Measurements from ENCODE around the gene TOLLIP. TPM values are rescaled to one million over a fixed set of nuclear protein-coding genes. Genes with fewer than 3 reads are reported as not detected.
A peak's percentile ranks its signal among the peaks of the same experiment; 100 is the strongest.

TOLLIP gene
- total and polyA plus RNA-seq, 2 of the 8 experiments (the other 6 are each of a cell fraction or from before 2014, with no cell fraction given), result 23.7 to 34.7 TPM

DNA sequence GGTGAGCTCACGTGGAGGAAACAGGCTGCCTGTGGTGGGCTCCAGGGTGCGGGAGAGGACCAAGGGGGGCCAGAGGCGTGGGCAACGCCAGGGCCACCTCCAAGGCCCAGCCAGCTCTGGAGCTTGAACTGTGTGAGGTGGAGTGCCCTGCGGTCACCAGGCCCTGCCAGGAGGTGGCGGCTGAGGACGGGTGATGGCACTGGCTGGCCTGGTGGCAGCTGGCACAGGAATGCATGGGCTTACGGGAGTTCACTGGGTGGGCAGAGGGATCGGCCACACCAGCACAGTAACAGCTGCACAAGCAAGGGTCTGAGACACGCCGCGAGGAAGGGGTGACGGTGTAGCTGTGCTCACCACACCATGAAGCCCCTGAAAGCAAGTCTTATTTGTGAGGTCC lies 15.8 kb downstream of the TOLLIP start:
- Histone ChIP-seq H3K4me2 (ENCODE audit: insufficient read depth in 1 of 2, low read depth in 2 of 2, low read length in 2 of 2) (no peak overlapping the region), H2BK120ac (replicated peaks; ENCODE audit: low read depth, low read length) (no peak overlapping the region), H2BK20ac (ENCODE audit: low read length) (no peak overlapping the region), H3K23me2 (ENCODE audit: low read depth, low read length) (no peaks in the 10 kb centered on the region), H3K79me1 (ENCODE audit: low read depth, low read length) (peaks cover 7% of the 10 kb centered on the region), H3K27ac (ENCODE audit: low read depth, low read length) (no peak overlapping the region), H3K4me1 (replicated peaks in 1 of 4; ENCODE audit: control insufficient read depth in 3 of 4, insufficient read depth in 4 of 4, low read length in 3 of 4) (no peaks in the 10 kb centered on the region), H3K36me3 (ENCODE audit: control insufficient read depth in 2 of 4, insufficient read depth in 4 of 4, low read length in 3 of 4) (peaks cover 0 to 20% (median 3%) of the 10 kb centered on the region in 4 experiments; a peak in 4 of 8 replicates), H3K79me2 (ENCODE audit: control insufficient read depth in 1 of 2, insufficient read depth in 2 of 2, low read length in 2 of 2) (peaks cover 0 to 17% of the 10 kb centered on the region in 2 experiments; a peak in 3 of 4 replicates), H3K18ac (ENCODE audit: extremely low read depth, low read length) (no peak overlapping the region), H2BK12ac (ENCODE audit: low read depth, low read length) (no peak overlapping the region), H3K56ac (replicated peaks; ENCODE audit: insufficient read length, low read depth, low read length) (no peak overlapping the region), H3K14ac (ENCODE audit: insufficient read length) (no peak overlapping the region), H3K27me3 (replicated peaks in 1 of 4; ENCODE audit: control insufficient read depth in 3 of 4, extremely low read depth in 1 of 4, insufficient read depth in 3 of 4, low read length in 3 of 4) (no peaks in the 10 kb centered on the region), H4K20me1 (replicated peaks in 1 of 2; ENCODE audit: control insufficient read depth in 1 of 2, insufficient read depth in 2 of 2, low read length in 2 of 2) (peaks cover 11 to 18% of the 10 kb centered on the region in 2 experiments), H3K4ac (replicated peaks; ENCODE audit: insufficient read length, low read depth, low read length) (no peak overlapping the region), H3K9me3 (ENCODE audit: insufficient read depth in 2 of 2, low read depth in 1 of 2, low read length in 1 of 2) (peaks cover 0 to 5% of the 10 kb centered on the region in 2 experiments; a peak in 1 of 4 replicates), H4K8ac (ENCODE audit: extremely low read depth, insufficient read depth, low read length) (peak overlapping the region; percentile 25; the same call in 1 of the 2 replicates), H2AFZ (ENCODE audit: low read length) (no peak overlapping the region), H4K5ac (ENCODE audit: insufficient read length, low read depth, low read length) (no peak overlapping the region), H2BK15ac (ENCODE audit: low read length) (no peak overlapping the region), H3K9ac (replicated peaks in 1 of 4; ENCODE audit: extremely low read depth in 1 of 4, low read depth in 3 of 4, low read length in 3 of 4) (no peak overlapping the region), H3K23ac (ENCODE audit: insufficient read length) (no peak overlapping the region), H4K91ac (replicated peaks; ENCODE audit: insufficient read length, low read length) (no peak overlapping the region), H3K4me3 (ENCODE audit: extremely low read depth in 1 of 4, insufficient read depth in 2 of 4, low read depth in 3 of 4, low read length in 4 of 4) (no peak overlapping the region), H2AK5ac (ENCODE audit: low read depth, low read length) (no peak overlapping the region), H2BK5ac (ENCODE audit: low read depth, low read length) (no peak overlapping the region)
- ChIA-PET CTCF (ENCODE audit: partially characterized antibody) (interaction anchor here (0.5 to 3.2 kb wide), 7 partner anchors 9 to 222 kb away, joined by 3 to 18 read pairs (median 3); no protein-coding TSS in a partner anchor), POLR2A (ENCODE audit: partially characterized antibody) (interaction anchor here (0.5 kb wide), 1 partner anchor 26 kb away, joined by 3 read pairs; no protein-coding TSS in a partner anchor)
- FAIRE-seq, result no peak
- TF ChIP-seq CREB1 (IDR thresholded peaks at IDR 0.05), result no peak
- TF ChIP-seq TAF7 (optimal IDR thresholded peaks at IDR 0.05; ENCODE audit: borderline replicate concordance, low read depth, low read length), result no peak
- no peak for TF ChIP-seq MAFK (IDR thresholded peaks at IDR 0.05; ENCODE audit: low read depth, low read length)
- TF ChIP-seq, protein P1, sequence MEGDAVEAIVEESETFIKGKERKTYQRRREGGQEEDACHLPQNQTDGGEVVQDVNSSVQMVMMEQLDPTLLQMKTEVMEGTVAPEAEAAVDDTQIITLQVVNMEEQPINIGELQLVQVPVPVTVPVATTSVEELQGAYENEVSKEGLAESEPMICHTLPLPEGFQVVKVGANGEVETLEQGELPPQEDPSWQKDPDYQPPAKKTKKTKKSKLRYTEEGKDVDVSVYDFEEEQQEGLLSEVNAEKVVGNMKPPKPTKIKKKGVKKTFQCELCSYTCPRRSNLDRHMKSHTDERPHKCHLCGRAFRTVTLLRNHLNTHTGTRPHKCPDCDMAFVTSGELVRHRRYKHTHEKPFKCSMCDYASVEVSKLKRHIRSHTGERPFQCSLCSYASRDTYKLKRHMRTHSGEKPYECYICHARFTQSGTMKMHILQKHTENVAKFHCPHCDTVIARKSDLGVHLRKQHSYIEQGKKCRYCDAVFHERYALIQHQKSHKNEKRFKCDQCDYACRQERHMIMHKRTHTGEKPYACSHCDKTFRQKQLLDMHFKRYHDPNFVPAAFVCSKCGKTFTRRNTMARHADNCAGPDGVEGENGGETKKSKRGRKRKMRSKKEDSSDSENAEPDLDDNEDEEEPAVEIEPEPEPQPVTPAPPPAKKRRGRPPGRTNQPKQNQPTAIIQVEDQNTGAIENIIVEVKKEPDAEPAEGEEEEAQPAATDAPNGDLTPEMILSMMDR (IDR thresholded peaks at IDR 0.05; ENCODE audit: control extremely low read depth in 1 of 3, insufficient read depth in 1 of 3, low read depth in 1 of 3, low read length in 3 of 3), result peak; percentile 47 to 64 (median 56)
- TF ChIP-seq CBX5 (IDR thresholded peaks at IDR 0.05; ENCODE audit: low read depth, low read length), result no peak
- TF ChIP-seq RAD21 (IDR thresholded peaks at IDR 0.05 in 1 of 2, conservative IDR thresholded peaks at IDR 0.05 in 1 of 2; ENCODE audit: low read depth in 2 of 2, low read length in 2 of 2), result peak; percentile 58 to 69; a peak in 3 of 4 replicates
- TF ChIP-seq CHD1 (IDR thresholded peaks at IDR 0.05; ENCODE audit: low read depth, low read length), result no peak
- TF ChIP-seq SP2 (IDR thresholded peaks at IDR 0.05; ENCODE audit: low read length), result no peak
- no peak for TF ChIP-seq GTF2F1 (IDR thresholded peaks at IDR 0.05; ENCODE audit: borderline replicate concordance, low read depth, low read length)
- TF ChIP-seq RNF2 (IDR thresholded peaks at IDR 0.05; ENCODE audit: borderline replicate concordance, low read depth, low read length, missing control alignments, poor library complexity, severe bottlenecking), result no peak
- no peak for TF ChIP-seq BRCA1 (IDR thresholded peaks at IDR 0.05; ENCODE audit: low read depth, low read length)
- WGBS, 2 experiments (ENCODE audit: extremely low coverage in 1 of 2, insufficient coverage in 1 of 2, insufficient read length in 1 of 2, insufficient replicate concordance in 2 of 2, low coverage in 1 of 2, low lambda C conversion rate in 2 of 2, missing lambda C conversion rate in 1 of 2), result 90% methylated on average over 11 of the region's 13 CpGs; no CpG with 5 or more reads in 1 of the 2 experiments
- DNase-seq (ENCODE audit: low read depth in 1 of 2, low spot score in 2 of 2), result no peak
